ENCODE results near the gene FAM236B. TPM values are rescaled to one million over a fixed set of nuclear protein-coding genes. Genes with fewer than 3 reads are reported as not detected.
"Not testable (repeated sequence)": the region's sequence is repeated elsewhere in the genome, so short reads cannot be mapped to it uniquely, and the experiment has no call there.

Gene FAM236B
- total RNA-seq, 1 donor from 2014 or later: not detected

DNA sequence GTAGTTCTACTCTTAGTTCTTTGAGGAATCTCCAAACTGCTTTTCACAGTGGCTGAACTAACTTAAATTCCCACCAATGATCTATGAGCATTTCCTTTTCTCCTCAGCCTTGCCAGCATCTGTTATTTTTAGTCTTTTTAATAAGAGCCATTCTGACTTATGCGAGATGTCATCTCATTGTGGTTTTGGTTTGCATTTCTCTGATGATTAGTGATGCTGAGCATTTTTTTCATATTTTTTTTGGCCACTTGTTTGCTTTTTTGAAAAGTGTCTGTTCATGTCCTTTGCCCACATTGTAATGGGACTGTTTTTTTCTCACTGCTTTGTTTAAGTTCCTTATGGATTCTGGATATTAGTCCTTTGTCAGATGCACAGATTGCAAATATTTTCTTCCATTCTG lies 46.9 kb downstream of the FAM236B start:
- TF ChIP-seq, protein P1, sequence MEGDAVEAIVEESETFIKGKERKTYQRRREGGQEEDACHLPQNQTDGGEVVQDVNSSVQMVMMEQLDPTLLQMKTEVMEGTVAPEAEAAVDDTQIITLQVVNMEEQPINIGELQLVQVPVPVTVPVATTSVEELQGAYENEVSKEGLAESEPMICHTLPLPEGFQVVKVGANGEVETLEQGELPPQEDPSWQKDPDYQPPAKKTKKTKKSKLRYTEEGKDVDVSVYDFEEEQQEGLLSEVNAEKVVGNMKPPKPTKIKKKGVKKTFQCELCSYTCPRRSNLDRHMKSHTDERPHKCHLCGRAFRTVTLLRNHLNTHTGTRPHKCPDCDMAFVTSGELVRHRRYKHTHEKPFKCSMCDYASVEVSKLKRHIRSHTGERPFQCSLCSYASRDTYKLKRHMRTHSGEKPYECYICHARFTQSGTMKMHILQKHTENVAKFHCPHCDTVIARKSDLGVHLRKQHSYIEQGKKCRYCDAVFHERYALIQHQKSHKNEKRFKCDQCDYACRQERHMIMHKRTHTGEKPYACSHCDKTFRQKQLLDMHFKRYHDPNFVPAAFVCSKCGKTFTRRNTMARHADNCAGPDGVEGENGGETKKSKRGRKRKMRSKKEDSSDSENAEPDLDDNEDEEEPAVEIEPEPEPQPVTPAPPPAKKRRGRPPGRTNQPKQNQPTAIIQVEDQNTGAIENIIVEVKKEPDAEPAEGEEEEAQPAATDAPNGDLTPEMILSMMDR (IDR thresholded peaks at IDR 0.05; ENCODE audit: borderline replicate concordance): no peak
- H3K4me1 ChIP-seq: no peaks in the 10 kb centered on the region
- no peak for DNase-seq
- intact Hi-C loops (cut with micrococcal nuclease): no loop called here
- no peaks in the 10 kb centered on the region for H3K27me3 ChIP-seq (ENCODE audit: low read depth)
- H3K27ac ChIP-seq (replicated peaks): no peak overlapping the region
- no peak overlapping the region for H3K4me3 ChIP-seq
- H3K9me3 ChIP-seq (replicated peaks): no peaks in the 10 kb centered on the region
- H3K36me3 ChIP-seq: no peaks in the 10 kb centered on the region

DNA sequence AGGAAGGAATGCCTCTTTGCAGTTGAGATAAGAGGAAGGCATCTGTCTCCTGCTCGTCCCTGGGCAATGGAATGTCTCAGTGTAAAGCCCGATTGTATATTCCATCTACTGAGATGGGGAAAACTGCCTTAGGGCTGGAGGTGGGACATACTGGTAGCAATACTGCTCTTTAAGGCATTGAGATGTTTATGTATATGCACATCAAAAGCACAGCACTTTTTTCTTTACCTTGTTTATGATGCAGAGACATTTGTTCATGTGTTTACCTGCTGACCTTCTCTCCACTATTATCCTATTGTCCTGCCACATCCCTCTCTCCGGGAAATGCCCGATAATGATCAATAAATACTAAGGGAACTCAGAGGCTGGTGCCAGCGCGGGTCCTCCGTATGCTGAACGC lies 48.8 kb downstream of the FAM236B start:
- H3K27ac ChIP-seq (replicated peaks); H3K9me3 ChIP-seq (replicated peaks); H3K4me1 ChIP-seq; H3K27me3 ChIP-seq (ENCODE audit: low read depth); H3K4me3 ChIP-seq; DNase-seq; intact Hi-C loops (cut with micrococcal nuclease); H3K36me3 ChIP-seq: not testable (repeated sequence)

Other genes with a start within 250 kb of the FAM236B start
- 19.3 TPM for gene HDAC8, start 209.8 kb downstream of the FAM236B start, total RNA-seq
- 18.1 TPM for gene PHKA1, start 68.4 kb downstream of the FAM236B start, total RNA-seq
- not detected for gene DMRTC1B, start 5.8 kb downstream of the FAM236B start, total RNA-seq
- not detected for gene FAM236D, start 25.6 kb upstream of the FAM236B start, total RNA-seq
- gene FAM236C, start 130.0 kb upstream of the FAM236B start, total RNA-seq: not detected
- gene FAM236A, start 155.5 kb upstream of the FAM236B start, total RNA-seq: not detected
- gene DMRTC1, start 161.2 kb upstream of the FAM236B start, total RNA-seq: not detected
- not detected for gene PABPC1L2B, start 220.3 kb upstream of the FAM236B start, total RNA-seq